ENCODE results near the gene APBB2. TPM values are rescaled to one million over a fixed set of nuclear protein-coding genes. Genes with fewer than 3 reads are reported as not detected.
"Not testable (repeated sequence)": the region's sequence is repeated elsewhere in the genome, so short reads cannot be mapped to it uniquely, and the experiment has no call there.

The APBB2 gene
- total RNA-seq, 3 donors from 2014 or later, result 1.1 to 2.2 (median 1.2) TPM

DNA sequence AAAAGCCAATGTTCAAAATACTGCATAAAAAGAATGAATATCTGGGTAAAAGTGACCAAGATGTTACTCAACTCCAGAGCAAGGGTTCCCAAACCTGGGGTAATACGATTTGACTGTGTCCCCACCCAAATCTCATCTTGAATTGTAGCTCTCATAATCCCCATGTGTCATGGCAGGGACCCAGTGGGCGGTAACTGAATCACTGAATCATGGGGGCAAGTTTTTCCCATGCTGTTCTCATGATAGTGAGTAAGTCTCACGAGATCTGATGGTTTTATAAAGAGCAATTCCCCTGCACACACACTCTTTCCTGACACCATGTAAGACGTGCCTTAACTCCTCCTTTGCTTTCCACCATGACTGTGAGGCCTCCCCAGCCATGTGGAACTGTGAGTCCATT is 64.8 kb downstream of the APBB2 start:
- not testable (repeated sequence) for H3K36me3 Mint-ChIP-seq (ENCODE audit: insufficient read depth)

DNA sequence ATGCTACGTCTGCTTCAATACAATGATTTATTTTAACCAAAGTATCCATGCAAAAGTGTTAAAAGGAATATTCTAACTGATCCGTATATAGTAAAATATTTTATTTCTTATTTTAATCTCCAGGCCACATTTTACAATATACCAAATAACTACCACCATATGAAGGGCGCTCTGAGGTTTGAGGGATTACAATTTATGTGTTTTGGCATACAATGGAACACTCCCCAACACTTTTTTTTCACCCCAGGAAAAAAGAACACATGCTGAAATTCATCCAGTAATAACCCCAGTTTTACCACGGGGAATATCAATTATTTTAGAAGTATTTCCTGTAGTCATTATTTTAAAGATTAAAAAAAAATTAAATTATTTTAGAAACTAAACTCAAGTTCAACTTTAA is 65.4 kb downstream of the APBB2 start:
- Mint-ChIP-seq H3K4me1 (ENCODE audit: low read depth) (no peaks in the 10 kb centered on the region), H3K27me3 (ENCODE audit: low read depth) (peaks cover 5% of the 10 kb centered on the region), H3K36me3 (ENCODE audit: insufficient read depth) (no peaks in the 10 kb centered on the region)

More for the DNA sequence above, 64.8 kb downstream of the APBB2 start:
- not testable (repeated sequence) for H3K4me1 Mint-ChIP-seq (ENCODE audit: low read depth); H3K9me3 Mint-ChIP-seq; H3K4me3 Mint-ChIP-seq; ATAC-seq; DNase-seq; H3K27me3 Mint-ChIP-seq (ENCODE audit: low read depth)

DNA sequence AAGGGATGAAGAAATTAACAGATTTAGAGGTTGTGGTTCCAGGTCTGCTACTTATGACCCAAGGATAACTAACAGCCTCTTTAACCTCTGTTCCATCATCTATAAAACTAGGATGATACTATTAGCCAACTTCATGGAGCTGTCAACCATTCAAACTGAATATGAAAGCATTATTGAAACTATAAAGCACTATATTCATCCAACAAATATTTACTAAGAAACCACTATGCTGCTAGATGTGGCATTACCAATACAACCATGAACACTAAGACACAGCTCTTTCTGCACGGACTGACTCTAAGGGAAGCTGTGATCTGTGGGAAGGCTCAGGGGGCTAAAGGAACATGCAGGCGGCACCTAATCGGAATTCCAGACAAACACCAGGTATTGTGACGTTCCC is 66.0 kb downstream of the APBB2 start:
- ATAC-seq (no peak), DNase-seq (no peak)
- Mint-ChIP-seq H3K9me3 (no peaks in the 10 kb centered on the region), H3K27me3 (ENCODE audit: low read depth) (peaks cover 5% of the 10 kb centered on the region), H3K36me3 (ENCODE audit: insufficient read depth) (no peaks in the 10 kb centered on the region), H3K4me3 (no peak overlapping the region), H3K4me1 (ENCODE audit: low read depth) (no peaks in the 10 kb centered on the region)

More for the DNA sequence above, 65.4 kb downstream of the APBB2 start:
- ATAC-seq (no peak), DNase-seq (no peak)
- Mint-ChIP-seq H3K4me3 (no peak overlapping the region), H3K9me3 (no peaks in the 10 kb centered on the region)

GRCh38 chr4:41147570-41147969 is 66.8 kb downstream of the APBB2 start:
- ATAC-seq; H3K4me3 Mint-ChIP-seq; H3K9me3 Mint-ChIP-seq; H3K4me1 Mint-ChIP-seq (ENCODE audit: low read depth); H3K36me3 Mint-ChIP-seq (ENCODE audit: insufficient read depth); H3K27me3 Mint-ChIP-seq (ENCODE audit: low read depth); DNase-seq: not testable (repeated sequence)

- DNase-seq (no peak), ATAC-seq (no peak)
- H3K4me1 Mint-ChIP-seq (ENCODE audit: low read depth), result no peaks in the 10 kb centered on the region
- H3K36me3 Mint-ChIP-seq (ENCODE audit: insufficient read depth), result no peaks in the 10 kb centered on the region
- no peaks in the 10 kb centered on the region for H3K9me3 Mint-ChIP-seq
- peaks cover 5% of the 10 kb centered on the region for H3K27me3 Mint-ChIP-seq (ENCODE audit: low read depth)
- H3K4me3 Mint-ChIP-seq, result no peak overlapping the region
Observed at GRCh38 chr4:41146716-41147506, 67.4 kb downstream of the APBB2 start.

DNA sequence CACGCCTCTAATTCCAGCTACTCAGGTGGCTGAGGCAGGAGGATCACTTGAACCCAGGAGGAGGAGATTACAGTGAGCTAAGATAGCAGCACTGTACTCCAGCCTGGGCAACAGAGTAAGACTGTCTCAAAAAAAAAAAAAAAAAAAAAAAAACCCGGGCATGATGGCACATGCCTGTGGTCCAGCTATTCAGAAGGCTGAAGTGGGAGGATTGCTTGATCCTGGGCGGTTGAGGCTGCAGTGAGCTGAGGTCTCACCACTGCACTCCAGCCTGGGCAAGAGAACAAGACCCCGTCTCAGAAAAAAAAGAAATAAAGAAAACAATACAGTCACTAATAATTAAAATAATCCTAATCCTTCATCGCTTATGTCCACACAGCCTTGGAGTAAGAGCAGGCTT is 68.1 kb downstream of the APBB2 start:
- DNase-seq, result no peak
- no peak for ATAC-seq
- H3K27me3 Mint-ChIP-seq (ENCODE audit: low read depth), result peaks cover 5% of the 10 kb centered on the region
- no peaks in the 10 kb centered on the region for H3K36me3 Mint-ChIP-seq (ENCODE audit: insufficient read depth)
- H3K4me3 Mint-ChIP-seq, result no peak overlapping the region
- no peaks in the 10 kb centered on the region for H3K9me3 Mint-ChIP-seq
- H3K4me1 Mint-ChIP-seq (ENCODE audit: low read depth), result no peaks in the 10 kb centered on the region

- Mint-ChIP-seq H3K27me3 (ENCODE audit: low read depth) (peaks cover 5% of the 10 kb centered on the region), H3K9me3 (no peaks in the 10 kb centered on the region), H3K4me1 (ENCODE audit: low read depth) (no peaks in the 10 kb centered on the region), H3K4me3 (no peak overlapping the region), H3K36me3 (ENCODE audit: insufficient read depth) (no peaks in the 10 kb centered on the region)
- DNase-seq, result no peak
- no peak for ATAC-seq
Observed at GRCh38 chr4:41145571-41146078, 68.7 kb downstream of the APBB2 start.

DNA sequence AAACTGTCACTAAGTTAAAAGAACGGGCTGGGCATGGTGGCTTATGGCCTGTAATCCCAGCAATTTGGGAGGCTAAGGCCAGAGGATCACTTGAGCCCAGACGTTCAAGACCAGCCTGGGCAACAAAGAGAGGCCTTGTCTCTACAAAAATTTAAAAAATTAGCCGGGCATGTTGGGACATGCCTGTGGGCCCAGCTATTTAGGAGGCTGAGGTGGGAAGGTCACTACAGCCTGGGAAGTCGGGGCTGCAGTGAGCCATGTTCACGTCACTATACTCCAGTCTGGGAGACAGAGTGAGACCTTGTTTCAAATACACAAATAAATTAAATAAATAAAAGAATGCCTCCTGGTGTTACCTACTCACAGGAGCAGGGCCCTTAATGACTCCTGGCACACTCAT is 69.5 kb downstream of the APBB2 start:
- no peaks in the 10 kb centered on the region for H3K9me3 Mint-ChIP-seq
- no peak for ATAC-seq
- H3K36me3 Mint-ChIP-seq (ENCODE audit: insufficient read depth), result no peaks in the 10 kb centered on the region

DNA sequence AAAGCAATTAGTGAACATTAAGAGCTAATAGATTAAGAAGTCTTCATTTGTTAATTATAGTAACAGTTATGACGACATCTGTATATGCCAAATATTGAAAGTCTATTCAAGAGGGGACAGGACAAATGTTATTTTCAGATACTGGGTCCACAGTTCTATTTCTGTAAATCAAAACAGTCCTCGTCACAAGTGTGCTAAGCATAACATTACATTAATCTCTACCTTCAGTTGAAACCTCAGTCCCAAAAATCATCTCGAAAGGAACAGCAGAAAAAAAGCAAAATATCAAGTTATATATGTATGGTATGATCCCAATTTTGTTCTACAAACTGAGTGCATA is 70.3 kb downstream of the APBB2 start:
- Mint-ChIP-seq H3K27me3 (ENCODE audit: low read depth) (peaks cover 2% of the 10 kb centered on the region), H3K4me3 (no peak overlapping the region), H3K9me3 (no peaks in the 10 kb centered on the region), H3K36me3 (ENCODE audit: insufficient read depth) (no peaks in the 10 kb centered on the region), H3K4me1 (ENCODE audit: low read depth) (no peaks in the 10 kb centered on the region)
- no peak for ATAC-seq
- DNase-seq, result no peak

More for the DNA sequence above, 69.5 kb downstream of the APBB2 start:
- no peak for DNase-seq
- peaks cover 2% of the 10 kb centered on the region for H3K27me3 Mint-ChIP-seq (ENCODE audit: low read depth)
- no peaks in the 10 kb centered on the region for H3K4me1 Mint-ChIP-seq (ENCODE audit: low read depth)
- H3K4me3 Mint-ChIP-seq, result no peak overlapping the region

DNA sequence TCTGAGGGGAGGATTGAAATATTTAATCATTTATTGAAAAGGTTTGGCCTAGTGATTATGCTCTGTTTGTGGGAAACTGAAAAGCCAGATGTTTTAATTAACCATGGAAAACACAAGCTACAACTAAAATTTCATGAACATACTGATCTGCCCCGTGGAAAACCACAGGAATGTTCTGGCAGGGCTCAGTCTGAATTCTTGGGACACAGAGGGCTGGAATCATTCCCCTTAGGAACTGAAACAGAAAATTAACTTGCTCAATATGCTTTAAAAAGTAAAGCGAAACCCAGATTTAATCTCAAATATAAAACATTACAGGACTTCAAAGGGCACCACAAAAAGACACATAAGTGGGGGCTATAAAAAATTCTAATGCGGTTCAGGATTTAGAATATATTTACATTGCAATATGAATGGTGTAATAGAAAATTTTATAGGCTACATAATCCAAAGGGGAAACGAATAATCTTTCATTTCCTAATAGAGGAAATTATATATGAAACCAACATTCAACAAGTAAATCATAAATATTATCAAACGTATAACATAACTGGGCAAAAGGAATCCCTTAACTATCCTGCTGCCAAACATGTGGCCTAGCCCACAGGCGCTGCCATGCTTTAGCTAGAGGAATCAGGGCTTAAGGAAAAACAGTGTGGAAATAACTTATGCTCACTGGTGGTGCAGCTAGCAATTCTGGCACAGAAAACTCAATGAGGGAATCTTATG is 70.9 kb downstream of the APBB2 start:
- no peak overlapping the region for H3K4me3 Mint-ChIP-seq
- DNase-seq, result no peak
- H3K4me1 Mint-ChIP-seq (ENCODE audit: low read depth), result no peaks in the 10 kb centered on the region
- H3K9me3 Mint-ChIP-seq, result no peaks in the 10 kb centered on the region
- H3K27me3 Mint-ChIP-seq (ENCODE audit: low read depth), result peaks cover 2% of the 10 kb centered on the region
- H3K36me3 Mint-ChIP-seq (ENCODE audit: insufficient read depth), result no peaks in the 10 kb centered on the region
- no peak for ATAC-seq

DNA sequence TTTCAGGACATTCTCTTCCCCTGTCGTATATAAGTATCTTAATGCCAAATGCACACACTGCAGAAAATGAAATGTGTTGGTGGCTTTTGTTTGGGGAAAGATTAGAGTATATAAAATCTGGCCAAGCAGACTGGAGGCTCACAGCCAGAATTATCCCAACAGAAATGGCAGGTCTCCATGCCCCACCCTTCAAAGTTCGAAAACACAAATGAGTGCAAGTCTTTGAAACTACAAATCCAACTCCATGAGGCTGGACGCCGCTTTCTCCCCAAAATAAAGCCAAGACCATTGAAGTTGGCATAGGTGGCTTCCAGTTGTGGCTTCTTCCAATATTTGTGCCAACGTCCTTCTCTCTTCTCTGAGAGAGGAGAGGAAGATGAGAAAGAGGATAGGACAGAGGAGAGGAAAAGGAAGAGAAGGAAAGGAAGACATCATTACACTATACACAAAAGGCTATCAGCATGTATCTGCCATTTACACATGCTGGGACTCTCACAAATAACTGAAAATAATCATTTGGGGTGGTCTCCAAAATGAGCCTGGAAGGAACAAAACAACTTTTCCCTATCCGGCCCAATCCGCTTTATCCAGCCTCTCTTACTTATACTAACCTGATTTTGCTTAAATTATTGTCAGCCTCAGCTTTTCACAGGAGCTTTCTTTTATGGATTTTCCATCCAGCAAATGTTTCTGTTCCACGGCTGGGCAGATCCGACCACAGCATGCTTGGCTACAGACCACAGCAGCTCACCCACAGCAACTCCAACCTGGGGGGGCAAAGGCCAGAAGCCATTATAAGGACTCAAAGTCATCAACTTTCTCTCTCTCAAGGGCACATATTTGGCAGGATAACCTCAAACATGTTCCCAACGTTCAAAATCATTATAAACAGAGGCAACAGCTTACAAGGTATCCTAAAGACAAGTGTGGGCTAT is 71.7 kb downstream of the APBB2 start:
- Mint-ChIP-seq H3K36me3 (ENCODE audit: insufficient read depth) (no peaks in the 10 kb centered on the region), H3K9me3 (no peaks in the 10 kb centered on the region), H3K4me3 (no peak overlapping the region), H3K4me1 (ENCODE audit: low read depth) (no peaks in the 10 kb centered on the region), H3K27me3 (ENCODE audit: low read depth) (peaks cover 2% of the 10 kb centered on the region)
- no peak for DNase-seq
- no peak for ATAC-seq

- Mint-ChIP-seq H3K36me3 (ENCODE audit: insufficient read depth) (no peaks in the 10 kb centered on the region), H3K27me3 (ENCODE audit: low read depth) (peaks cover 2% of the 10 kb centered on the region), H3K9me3 (no peaks in the 10 kb centered on the region), H3K4me1 (ENCODE audit: low read depth) (no peaks in the 10 kb centered on the region), H3K4me3 (no peak overlapping the region)
- DNase-seq (no peak), ATAC-seq (no peak)
Observed at GRCh38 chr4:41141900-41142299, 72.4 kb downstream of the APBB2 start.

GRCh38 chr4:41140410-41140809 is 73.9 kb downstream of the APBB2 start:
- Mint-ChIP-seq H3K4me1 (ENCODE audit: low read depth) (no peaks in the 10 kb centered on the region), H3K36me3 (ENCODE audit: insufficient read depth) (no peaks in the 10 kb centered on the region), H3K27me3 (ENCODE audit: low read depth) (peaks cover 2% of the 10 kb centered on the region), H3K4me3 (no peak overlapping the region), H3K9me3 (no peaks in the 10 kb centered on the region)
- DNase-seq, result no peak
- no peak for ATAC-seq

DNA sequence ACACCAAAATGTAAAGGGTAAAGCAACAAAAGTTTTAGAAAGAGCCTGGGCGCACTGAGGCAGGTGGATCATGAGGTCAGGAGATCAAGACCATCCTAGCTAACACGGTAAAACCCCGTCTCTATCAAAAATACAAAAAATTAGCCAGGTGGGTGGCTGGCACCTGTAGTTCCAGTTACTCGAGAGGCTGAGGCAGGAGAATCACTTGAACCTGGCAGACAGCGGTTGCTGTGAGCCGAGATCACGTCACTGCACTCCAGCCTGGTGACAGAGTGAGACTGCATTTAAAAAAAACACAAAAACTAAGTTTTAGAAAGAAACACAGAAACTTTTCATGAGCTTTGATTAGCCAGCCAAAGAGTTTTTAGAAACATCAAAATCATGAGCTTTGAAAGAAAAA is 76.5 kb downstream of the APBB2 start:
- H3K4me1 Mint-ChIP-seq (ENCODE audit: low read depth), result no peaks in the 10 kb centered on the region
- DNase-seq (no peak), ATAC-seq (no peak)
- H3K9me3 Mint-ChIP-seq, result no peaks in the 10 kb centered on the region
- no peaks in the 10 kb centered on the region for H3K27me3 Mint-ChIP-seq (ENCODE audit: low read depth)
- H3K4me3 Mint-ChIP-seq, result no peak overlapping the region
- H3K36me3 Mint-ChIP-seq (ENCODE audit: insufficient read depth), result no peaks in the 10 kb centered on the region
